Right cardiac atrium (tissue), 5 donors: ENCODE data around the gene ALK. TPM values are rescaled to one million over a fixed set of nuclear protein-coding genes. Genes with fewer than 3 reads are reported as not detected.

Source experiments
- ATAC-seq, 2 donors: fragments of 200-7000 bp; cut with Tn5 transposase; one replicate each; pipeline versions ENCODE4 v1.8.0 to v1.9.1; 2020; ENCODE audit warnings: moderate library complexity in 2 of 2, mild to moderate bottlenecking in 1 of 2
- DNase-seq, 3 donors: peaks; one replicate each; pipeline ENCODE4 v3.0.0-alpha.2; 2020
- H3K27ac ChIP-seq: one replicate; pipeline ENCODE4 v1.5.1; 2013; ENCODE audit warnings: mild to moderate bottlenecking, low read length, control low read depth, moderate library complexity
- H3K27me3 ChIP-seq: one replicate; pipeline ENCODE4 v1.6.1; 2013; ENCODE audit not compliant: control insufficient read depth, insufficient read depth
- H3K4me1 ChIP-seq: one replicate; pipeline ENCODE4 v1.6.1; 2013; ENCODE audit warnings: low read length; ENCODE audit not compliant: control insufficient read depth, insufficient read depth
- H3K4me3 ChIP-seq: one replicate; pipeline ENCODE4 v1.5.1; 2013; ENCODE audit warnings: low read length, control low read depth
- H3K9me3 ChIP-seq: one replicate; pipeline ENCODE4 v1.6.1; 2013; ENCODE audit warnings: low read length; ENCODE audit not compliant: control insufficient read depth
- WGBS: extraction: QIAGEN DNeasy Blood & Tissue Kit; methylation state at CpG from one replicate; pipeline ENCODE4 v1.1.7; 2013; 5-methylcytosine and 5-hydroxymethylcytosine counted together
- intact Hi-C, 4 donors: fragments of 100-400 bp; cut with DNase I; formaldehyde crosslinking; loops; one replicate each; pipeline versions ENCODE4 v1.11.0 to v1.14.0; 2022 to 2023
- polyA plus RNA-seq: library from polyadenylated mRNA; stranded (reverse); fragments of 200-250 nt; gene quantifications from one replicate; pipeline ENCODE4 v1.2.3, GENCODE V29; 2013
- total RNA-seq, 4 donors: library from RNA; stranded (reverse); fragmentation: NEBNext Ultra II Directional; extraction: Animal tissue kit (Norgen Biotek cat#: 25700); gene quantifications; one replicate each; pipeline ENCODE4 v1.2.1, GENCODE V29; 2021
- donor health status: healthy with polysubstance abuse.
- donor health status: DM: no; HTN: yes; CAD: no.
- donor health status: DM: no; HTN: no; CAD: no.
- donor health status: DM: no; HTN: yes; CAD: no; lungs with severe emphysema.
- donor health status: DM: yes; HTN: yes; CAD: no.

Gene ALK
- total and polyA plus RNA-seq, 5 donors = 0.05 to 0.17 (median 0.10) TPM; not detected in 1

DNA sequence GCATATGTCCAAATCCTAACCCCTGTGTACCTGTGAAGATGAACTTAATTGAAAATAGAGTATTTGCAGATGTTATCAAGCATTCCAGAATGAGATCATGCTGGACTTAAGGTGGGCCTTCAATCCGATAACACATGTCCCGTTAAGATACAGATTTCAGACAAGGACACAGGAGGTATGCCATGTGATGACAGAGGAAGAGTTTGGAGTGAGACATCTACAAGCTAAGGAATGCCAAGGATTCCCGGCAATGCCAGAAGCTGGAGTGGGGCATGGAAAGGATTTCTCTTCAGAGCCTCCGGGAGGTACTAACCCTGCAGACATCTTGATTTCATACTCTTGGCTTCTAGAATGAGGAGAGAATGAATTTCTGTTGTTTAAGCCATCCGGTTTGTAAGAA lies 231.7 kb downstream of the ALK start:
- DNase-seq = no peak
- no peak overlapping the region for H3K27ac ChIP-seq
- no peaks in the 10 kb centered on the region for H3K27me3 ChIP-seq
- intact Hi-C loops = no loop called here
- no peaks in the 10 kb centered on the region for H3K4me1 ChIP-seq
- 79% methylated on average over 5 of the region's 5 CpGs for WGBS
- no peak for ATAC-seq
- peaks cover 2% of the 10 kb centered on the region for H3K9me3 ChIP-seq
- no peak overlapping the region for H3K4me3 ChIP-seq

DNA sequence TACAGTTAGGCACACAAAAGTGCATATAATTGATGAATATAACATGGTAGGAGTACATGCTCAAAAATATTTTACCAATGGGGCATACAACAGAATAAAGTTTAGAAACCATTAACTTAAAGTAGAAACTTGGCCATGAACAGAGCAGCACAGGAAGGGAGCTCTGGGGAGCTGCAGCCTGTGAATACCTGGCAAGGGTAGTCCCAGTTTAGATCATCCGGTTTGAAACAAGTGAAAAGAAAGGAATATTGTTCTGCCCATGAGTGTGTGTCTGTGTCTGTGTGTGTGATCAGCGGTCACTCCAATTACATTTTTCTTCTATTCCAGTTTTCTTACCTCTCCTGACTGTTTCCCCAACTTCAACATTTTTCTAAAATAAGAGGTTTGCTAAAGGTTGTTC lies 233.0 kb downstream of the ALK start:
- ATAC-seq = no peak

DNA sequence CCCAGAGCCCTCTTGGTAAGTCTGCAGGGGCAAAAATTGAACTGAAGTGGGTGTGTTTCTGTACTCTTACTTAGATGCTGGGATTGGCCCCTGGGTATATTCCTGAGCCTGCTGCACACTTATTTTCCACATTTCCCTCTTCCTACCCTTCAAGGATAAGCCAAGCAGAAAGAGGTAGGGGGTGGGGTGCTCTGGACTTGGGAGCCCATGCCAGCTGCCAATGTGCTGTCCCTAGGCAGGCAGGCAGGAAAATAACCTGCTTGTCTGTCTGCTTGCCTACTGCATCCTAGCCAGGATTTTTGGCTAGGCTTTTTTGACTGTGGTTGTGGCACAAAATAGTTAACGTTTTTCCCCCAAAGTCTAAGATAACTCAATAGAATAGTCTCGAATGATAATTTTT lies 234.3 kb downstream of the ALK start:
- intact Hi-C loops = no loop called here
- DNase-seq = no peak
- Histone ChIP-seq H3K9me3 (no peaks in the 10 kb centered on the region), H3K4me1 (no peaks in the 10 kb centered on the region), H3K27ac (no peak overlapping the region), H3K27me3 (no peaks in the 10 kb centered on the region), H3K4me3 (no peak overlapping the region)
- ATAC-seq = no peak
- WGBS = 77% methylated on average over 2 of the region's 2 CpGs

More for the DNA sequence above, 233.0 kb downstream of the ALK start:
- intact Hi-C loops = no loop called here
- WGBS = 71% methylated on average over 2 of the region's 2 CpGs
- no peaks in the 10 kb centered on the region for H3K4me1 ChIP-seq
- no peak overlapping the region for H3K27ac ChIP-seq
- no peak overlapping the region for H3K4me3 ChIP-seq
- DNase-seq = no peak
- no peaks in the 10 kb centered on the region for H3K27me3 ChIP-seq
- H3K9me3 ChIP-seq = peaks cover 2% of the 10 kb centered on the region

DNA sequence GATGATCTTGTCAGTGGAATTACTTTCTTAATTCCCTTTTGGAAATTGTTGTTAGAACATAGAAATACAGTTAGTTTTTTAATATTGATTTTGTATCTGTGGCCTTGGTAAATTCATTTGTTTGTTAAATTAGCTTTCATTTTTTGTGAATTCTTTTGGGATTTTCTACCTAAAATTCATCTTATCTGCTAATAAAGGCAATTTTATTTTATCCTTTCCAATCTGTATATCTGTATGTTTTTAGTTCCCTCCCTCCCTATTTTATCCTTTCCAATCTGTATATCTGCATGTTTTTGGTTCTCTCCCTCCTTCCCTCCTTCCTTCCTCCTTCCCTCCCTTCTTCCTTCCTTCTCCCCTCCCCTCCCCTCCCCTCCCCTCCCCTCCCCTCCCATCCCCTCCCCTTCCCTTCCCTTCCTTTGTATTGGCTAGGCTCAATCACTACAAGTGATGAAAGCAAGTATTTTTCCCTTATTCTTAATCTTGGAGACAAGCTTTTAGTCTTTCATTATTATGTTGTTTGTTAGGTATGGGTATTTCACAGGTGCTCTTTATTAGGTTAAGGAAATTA lies 244.4 kb downstream of the ALK start:
- no peak for ATAC-seq
- intact Hi-C loops = no loop called here
- DNase-seq = no peak
- Histone ChIP-seq H3K4me1 (no peaks in the 10 kb centered on the region), H3K27me3 (no peaks in the 10 kb centered on the region), H3K4me3 (no peak overlapping the region), H3K27ac (no peak overlapping the region), H3K9me3 (no peaks in the 10 kb centered on the region)

DNA sequence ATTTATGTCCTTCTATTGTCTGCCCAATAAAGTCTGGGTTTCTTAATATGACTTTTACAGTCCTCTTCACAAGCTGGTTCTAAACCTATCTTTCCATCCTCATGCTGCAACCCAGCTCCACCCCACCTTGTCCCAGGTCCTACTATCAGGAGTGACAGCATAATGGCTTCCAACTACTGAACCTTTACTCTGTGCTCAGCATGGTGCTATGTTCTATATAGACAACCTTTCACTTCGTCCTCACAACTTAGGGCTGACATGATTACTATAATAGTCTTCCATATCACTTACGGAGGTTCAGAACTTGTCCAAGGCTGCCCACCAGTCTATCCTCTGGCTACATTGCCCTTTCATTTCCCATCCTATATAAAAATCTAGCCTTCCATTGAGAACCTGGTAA lies 256.8 kb downstream of the ALK start:
- DNase-seq (no peak), ATAC-seq (no peak)
- Histone ChIP-seq H3K27me3 (peaks cover 3% of the 10 kb centered on the region), H3K4me1 (no peaks in the 10 kb centered on the region), H3K9me3 (no peaks in the 10 kb centered on the region), H3K27ac (no peak overlapping the region), H3K4me3 (no peak overlapping the region)
- intact Hi-C loops = no loop called here
- WGBS = 76% methylated on average over 2 of the region's 2 CpGs

- no peak for DNase-seq
- peaks cover 3% of the 10 kb centered on the region for H3K27me3 ChIP-seq
- intact Hi-C loops = no loop called here
- WGBS = 77% methylated on average over 3 of the region's 3 CpGs
- H3K4me3 ChIP-seq = no peak overlapping the region
- H3K9me3 ChIP-seq = no peaks in the 10 kb centered on the region
- no peak overlapping the region for H3K27ac ChIP-seq
- no peak for ATAC-seq
- H3K4me1 ChIP-seq = no peaks in the 10 kb centered on the region
These were observed 258.1 kb downstream of the ALK start for GRCh38 chr2:29663268-29663667.

GRCh38 chr2:29662861-29663260 lies 258.5 kb downstream of the ALK start:
- WGBS = 78% methylated on average over 2 of the region's 2 CpGs
- no peak for ATAC-seq

GRCh38 chr2:29660201-29660600 lies 261.2 kb downstream of the ALK start:
- 72% methylated on average over 2 of the region's 2 CpGs for WGBS
- H3K27ac ChIP-seq = no peak overlapping the region
- DNase-seq (no peak), ATAC-seq (no peak)
- H3K4me3 ChIP-seq = no peak overlapping the region
- H3K27me3 ChIP-seq = no peaks in the 10 kb centered on the region
- intact Hi-C loops = no loop called here
- H3K9me3 ChIP-seq = no peaks in the 10 kb centered on the region
- no peaks in the 10 kb centered on the region for H3K4me1 ChIP-seq

More at GRCh38 chr2:29662861-29663260, 258.5 kb downstream of the ALK start:
- intact Hi-C loops = no loop called here
- Histone ChIP-seq H3K27me3 (peaks cover 3% of the 10 kb centered on the region), H3K27ac (no peak overlapping the region), H3K9me3 (no peaks in the 10 kb centered on the region), H3K4me1 (no peaks in the 10 kb centered on the region), H3K4me3 (no peak overlapping the region)
- no peak for DNase-seq

DNA sequence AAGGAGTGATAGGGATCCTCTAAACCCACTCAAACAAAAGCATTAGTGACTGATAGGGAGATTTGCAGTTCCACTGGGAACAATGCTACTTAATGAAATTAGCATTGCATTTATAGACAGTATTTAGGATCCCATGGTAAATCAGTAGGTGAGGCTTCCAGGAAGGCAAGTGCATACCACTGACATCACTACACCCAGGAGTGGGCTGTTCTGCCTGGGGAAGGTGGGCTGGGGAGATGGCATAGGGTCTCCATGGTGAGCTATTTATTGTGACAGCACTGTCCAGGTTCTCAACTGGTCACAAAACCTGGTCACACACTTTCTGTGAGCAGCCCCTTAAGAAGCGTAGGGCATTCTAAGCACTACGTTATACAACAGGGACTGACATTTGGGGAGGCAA lies 262.2 kb downstream of the ALK start:
- WGBS = 82% methylated on average over 2 of the region's 2 CpGs
- no peaks in the 10 kb centered on the region for H3K4me1 ChIP-seq
- H3K9me3 ChIP-seq = no peaks in the 10 kb centered on the region
- H3K27ac ChIP-seq = no peak overlapping the region
- no peak for DNase-seq
- no peak for ATAC-seq
- H3K27me3 ChIP-seq = no peaks in the 10 kb centered on the region
- intact Hi-C loops = loop anchor here in 1 of 4 donors (10.0 kb wide), 1 partner anchor 174 kb away; no protein-coding TSS in a partner anchor
- H3K4me3 ChIP-seq = no peak overlapping the region

GRCh38 chr2:29657674-29658073 lies 263.7 kb downstream of the ALK start:
- 72% methylated on average over 4 of the region's 4 CpGs for WGBS

DNA sequence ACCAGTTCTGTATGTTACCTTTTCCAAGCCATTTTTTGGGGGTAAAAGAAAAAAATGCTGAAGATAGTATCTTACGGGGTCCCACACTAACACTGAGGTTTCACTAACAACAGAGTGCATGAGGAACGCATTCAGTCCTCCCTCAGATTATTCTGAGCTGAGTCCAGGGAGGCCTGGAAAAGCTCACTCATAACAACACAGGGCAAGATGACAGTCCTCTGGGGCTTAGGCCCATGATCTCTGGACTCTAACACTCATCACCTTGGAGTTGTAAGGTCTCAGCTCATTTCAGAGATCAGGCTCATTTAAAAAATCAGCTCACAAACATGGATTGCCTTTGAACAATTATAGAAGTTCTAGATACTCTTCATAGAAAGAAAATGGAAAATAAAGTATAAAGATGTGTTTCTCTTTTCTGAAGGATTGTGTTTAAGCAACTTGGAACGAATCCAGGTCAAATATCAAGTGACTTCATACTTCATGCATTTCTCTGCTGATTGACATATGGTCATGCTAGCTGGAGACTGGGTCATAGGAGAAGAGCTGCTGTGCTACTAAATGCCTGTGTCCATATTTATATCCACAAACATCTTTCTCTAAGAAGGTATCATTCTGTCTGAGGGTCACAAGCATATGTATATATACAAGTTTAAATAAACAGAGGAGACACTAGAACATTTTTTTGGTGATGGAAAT lies 265.8 kb downstream of the ALK start:
- Histone ChIP-seq H3K9me3 (no peaks in the 10 kb centered on the region), H3K27me3 (no peaks in the 10 kb centered on the region), H3K27ac (no peak overlapping the region), H3K4me1 (no peaks in the 10 kb centered on the region), H3K4me3 (no peak overlapping the region)
- DNase-seq (no peak), ATAC-seq (peak in 1 of 2 donors; percentile 83)
- WGBS = 30% methylated on average over 3 of the region's 3 CpGs
- intact Hi-C loops = loop anchor here in 1 of 4 donors (10.0 kb wide), 1 partner anchor 171 kb away; no protein-coding TSS in a partner anchor

More at GRCh38 chr2:29657674-29658073, 263.7 kb downstream of the ALK start:
- DNase-seq (no peak), ATAC-seq (no peak)
- no peaks in the 10 kb centered on the region for H3K4me1 ChIP-seq
- H3K27ac ChIP-seq = no peak overlapping the region
- intact Hi-C loops = loop anchor here in 1 of 4 donors (10.0 kb wide), 1 partner anchor 173 kb away; no protein-coding TSS in a partner anchor
- H3K27me3 ChIP-seq = no peaks in the 10 kb centered on the region
- H3K9me3 ChIP-seq = no peaks in the 10 kb centered on the region
- no peak overlapping the region for H3K4me3 ChIP-seq
